MM.1S (cell line): ENCODE data around the gene GJB2.

Experiments used
- DNase-seq: peaks from one replicate; pipeline ENCODE4 v3.0.0-alpha.2; 2015
- H2AFZ ChIP-seq: fragments of 300-600 bp; sonication (generic); 2 replicates; pipeline ENCODE4 v1.6.0; 2016; ENCODE audit warnings: antibody characterized with exemption, low read length
- H3F3A ChIP-seq: fragments of 300-600 bp; sonication (generic); 2 replicates; pipeline ENCODE4 v1.6.1; 2016; ENCODE audit warnings: mild to moderate bottlenecking, antibody characterized with exemption, low read length, moderate library complexity, mixed read lengths; ENCODE audit not compliant: insufficient read depth
- H3K27ac ChIP-seq: fragments of 300-600 bp; sonication (generic); 2 replicates; pipeline ENCODE4 v1.5.1; 2016; ENCODE audit warnings: mild to moderate bottlenecking, low read length
- H3K27me3 ChIP-seq: fragments of 300-600 bp; sonication (generic); replicated peaks from 2 replicates; pipeline ENCODE4 v1.6.0; 2016; ENCODE audit warnings: low read length; ENCODE audit not compliant: insufficient read depth
- H3K36me3 ChIP-seq: fragments of 300-600 bp; sonication (generic); replicated peaks from 2 replicates; pipeline ENCODE4 v1.6.1; 2016; ENCODE audit warnings: mild to moderate bottlenecking, low read length, mixed read lengths; ENCODE audit not compliant: insufficient read depth
- H3K4me1 ChIP-seq: fragments of 300-600 bp; sonication (generic); 2 replicates; pipeline ENCODE4 v1.6.1; 2016; ENCODE audit warnings: low read length, mixed read lengths
- H3K4me2 ChIP-seq: fragments of 300-600 bp; sonication (generic); 2 replicates; pipeline ENCODE4 v1.6.0; 2016; ENCODE audit warnings: low read depth, low read length
- H3K4me3 ChIP-seq: fragments of 300-600 bp; sonication (generic); 2 replicates; pipeline ENCODE4 v1.5.1; 2016; ENCODE audit warnings: low read length, mixed read lengths
- H3K79me2 ChIP-seq: fragments of 300-600 bp; sonication (generic); 2 replicates; pipeline ENCODE4 v1.6.1; 2016; ENCODE audit warnings: mixed run types, low read length, mixed read lengths
- H3K9ac ChIP-seq: fragments of 300-600 bp; sonication (generic); 2 replicates; pipeline ENCODE4 v1.6.1; 2016; ENCODE audit warnings: low read length, mixed read lengths
- H3K9me2 ChIP-seq: fragments of 300-600 bp; sonication (generic); replicated peaks from 2 replicates; pipeline ENCODE4 v1.6.1; 2016; ENCODE audit warnings: mild to moderate bottlenecking, low read length, mixed read lengths; ENCODE audit not compliant: insufficient read depth
- H3K9me3 ChIP-seq: fragments of 300-600 bp; sonication (generic); replicated peaks from 2 replicates; pipeline ENCODE4 v1.6.1; 2016; ENCODE audit warnings: mild to moderate bottlenecking, low read length, mixed read lengths; ENCODE audit not compliant: insufficient read depth
- H4K20me1 ChIP-seq: fragments of 300-600 bp; sonication (generic); 2 replicates; pipeline ENCODE4 v1.6.1; 2016; ENCODE audit warnings: mild to moderate bottlenecking, low read length, moderate library complexity, mixed read lengths; ENCODE audit not compliant: insufficient read depth
- EZH2 ChIP-seq: fragments of 300-600 bp; sonication (generic); optimal IDR thresholded peaks from 2 replicates; pipeline ENCODE3; 2017; ENCODE audit warnings: low read depth, mild to moderate bottlenecking, antibody characterized with exemption, low read length, mixed read lengths
- EZH2phosphoT487 ChIP-seq: fragments of 300-600 bp; sonication (generic); IDR thresholded peaks from 2 replicates; pipeline ENCODE4 v1.6.1; 2018; ENCODE audit warnings: antibody characterized with exemption, low read length
- TF ChIP-seq, protein P1 (sequence below): fragments of 300-600 bp; sonication (generic); IDR thresholded peaks from 2 replicates; pipeline ENCODE4 v1.5.1; 2016; ENCODE audit warnings: antibody characterized with exemption, low read length, mixed read lengths

GJB2 gene

DNA sequence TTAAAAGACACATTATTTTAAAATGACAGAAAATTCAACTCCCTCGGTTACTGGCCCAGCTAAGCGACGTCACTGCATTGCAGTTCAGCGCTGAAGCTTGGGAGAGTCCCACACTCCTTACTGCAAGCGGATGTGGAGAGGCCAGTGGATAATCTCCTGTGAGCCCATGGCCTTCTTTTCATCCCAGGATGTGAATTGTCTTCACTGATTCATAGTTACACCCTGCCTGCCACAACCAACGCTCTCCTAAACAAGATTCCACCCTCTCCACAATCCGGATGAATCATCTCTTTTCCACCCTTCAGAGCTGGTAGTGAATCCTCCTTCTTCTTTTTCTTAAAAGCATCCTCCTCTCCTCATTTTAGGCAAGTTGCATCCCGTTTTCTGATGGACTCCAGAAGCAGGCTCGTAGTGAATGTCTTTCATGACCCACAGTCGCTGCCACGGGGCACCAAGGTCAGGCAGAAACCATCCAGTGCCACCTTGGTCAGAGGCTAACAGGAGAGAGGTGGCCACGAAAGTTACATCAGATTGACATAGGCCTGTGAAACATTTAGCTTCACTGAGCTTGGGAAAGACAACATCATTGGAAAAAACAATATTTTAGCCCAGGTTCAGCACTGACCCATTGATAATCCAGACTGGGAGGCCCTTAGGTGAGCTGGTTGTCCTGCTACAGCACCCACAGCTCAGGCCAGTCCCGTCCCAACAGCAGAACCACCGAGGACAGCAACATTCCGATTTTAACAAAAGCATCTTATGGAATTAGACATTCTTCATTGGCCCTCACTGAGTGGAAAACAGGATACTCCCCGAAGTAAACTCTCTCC is 2.0 kb downstream of the GJB2 start:
- TF ChIP-seq, protein P1, sequence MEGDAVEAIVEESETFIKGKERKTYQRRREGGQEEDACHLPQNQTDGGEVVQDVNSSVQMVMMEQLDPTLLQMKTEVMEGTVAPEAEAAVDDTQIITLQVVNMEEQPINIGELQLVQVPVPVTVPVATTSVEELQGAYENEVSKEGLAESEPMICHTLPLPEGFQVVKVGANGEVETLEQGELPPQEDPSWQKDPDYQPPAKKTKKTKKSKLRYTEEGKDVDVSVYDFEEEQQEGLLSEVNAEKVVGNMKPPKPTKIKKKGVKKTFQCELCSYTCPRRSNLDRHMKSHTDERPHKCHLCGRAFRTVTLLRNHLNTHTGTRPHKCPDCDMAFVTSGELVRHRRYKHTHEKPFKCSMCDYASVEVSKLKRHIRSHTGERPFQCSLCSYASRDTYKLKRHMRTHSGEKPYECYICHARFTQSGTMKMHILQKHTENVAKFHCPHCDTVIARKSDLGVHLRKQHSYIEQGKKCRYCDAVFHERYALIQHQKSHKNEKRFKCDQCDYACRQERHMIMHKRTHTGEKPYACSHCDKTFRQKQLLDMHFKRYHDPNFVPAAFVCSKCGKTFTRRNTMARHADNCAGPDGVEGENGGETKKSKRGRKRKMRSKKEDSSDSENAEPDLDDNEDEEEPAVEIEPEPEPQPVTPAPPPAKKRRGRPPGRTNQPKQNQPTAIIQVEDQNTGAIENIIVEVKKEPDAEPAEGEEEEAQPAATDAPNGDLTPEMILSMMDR, result no peak
- no peak for TF ChIP-seq EZH2phosphoT487
- TF ChIP-seq EZH2, result no peak
- H3K9ac ChIP-seq, result no peak overlapping the region
- H3K36me3 ChIP-seq, result no peaks in the 10 kb centered on the region
- no peaks in the 10 kb centered on the region for H4K20me1 ChIP-seq
- no peaks in the 10 kb centered on the region for H3K9me3 ChIP-seq
- no peak overlapping the region for H3K4me3 ChIP-seq
- no peaks in the 10 kb centered on the region for H3K9me2 ChIP-seq
- H3K4me2 ChIP-seq, result no peak overlapping the region; the same call in 1 of the 2 replicates
- peaks cover 24% of the 10 kb centered on the region for H3K79me2 ChIP-seq
- H2AFZ ChIP-seq, result no peak overlapping the region
- no peaks in the 10 kb centered on the region for H3F3A ChIP-seq
- H3K27ac ChIP-seq, result no peak overlapping the region
- 0 out of 2 replicates have a peak, but pooled peaks cover 5% of the 10 kb centered on the region for H3K4me1 ChIP-seq
- no peak for DNase-seq
- no peaks in the 10 kb centered on the region; the same call in 1 of the 2 replicates for H3K27me3 ChIP-seq

GRCh38 chr13:20190076-20190475 is 2.7 kb downstream of the GJB2 start:
- Histone ChIP-seq H3K27me3 (no peaks in the 10 kb centered on the region; the same call in 1 of the 2 replicates), H3K9ac (no peak overlapping the region), H2AFZ (no peak overlapping the region), H3K4me3 (no peak overlapping the region), H3K9me3 (no peaks in the 10 kb centered on the region), H3K4me1 (0 out of 2 replicates have a peak, but pooled peaks cover 5% of the 10 kb centered on the region), H4K20me1 (no peaks in the 10 kb centered on the region), H3K27ac (no peak overlapping the region), H3F3A (no peaks in the 10 kb centered on the region), H3K4me2 (no peak overlapping the region), H3K36me3 (no peaks in the 10 kb centered on the region), H3K9me2 (no peaks in the 10 kb centered on the region), H3K79me2 (peaks cover 24% of the 10 kb centered on the region)
- DNase-seq, result no peak
- TF ChIP-seq EZH2 (no peak), EZH2phosphoT487 (no peak)
- TF ChIP-seq, protein P1, result no peak

GRCh38 chr13:20188667-20189553 is 3.8 kb downstream of the GJB2 start:
- TF ChIP-seq, protein P1, result no peak
- TF ChIP-seq EZH2 (no peak), EZH2phosphoT487 (no peak)
- H2AFZ ChIP-seq, result no peak overlapping the region
- no peaks in the 10 kb centered on the region for H3K27me3 ChIP-seq
- DNase-seq, result no peak
- H3K36me3 ChIP-seq, result no peaks in the 10 kb centered on the region
- H3K4me1 ChIP-seq, result 0 out of 2 replicates have a peak, but pooled peaks cover 5% of the 10 kb centered on the region
- no peaks in the 10 kb centered on the region for H3K9me2 ChIP-seq
- no peaks in the 10 kb centered on the region for H4K20me1 ChIP-seq
- H3K9ac ChIP-seq, result no peak overlapping the region
- no peaks in the 10 kb centered on the region for H3F3A ChIP-seq
- no peak overlapping the region for H3K27ac ChIP-seq
- peaks cover 24% of the 10 kb centered on the region for H3K79me2 ChIP-seq
- H3K4me3 ChIP-seq, result no peak overlapping the region
- H3K4me2 ChIP-seq, result no peak overlapping the region
- no peaks in the 10 kb centered on the region for H3K9me3 ChIP-seq
